SU-DHL-6 (cell line): Measurements from ENCODE around the gene KNCN.

Source experiments
- H2AFZ ChIP-seq: fragments of 200-600 bp; sonication (generic); 2 replicates; pipeline ENCODE4 v1.6.1; 2014; ENCODE audit warnings: low read depth, mild to moderate bottlenecking, moderate library complexity, mixed read lengths, antibody characterized with exemption, low read length; ENCODE audit not compliant: severe bottlenecking
- H3F3A ChIP-seq: fragments of 200-600 bp; shearing (Covaris generic); 2 replicates; pipeline ENCODE4 v1.6.0; 2016; ENCODE audit warnings: antibody characterized with exemption, mild to moderate bottlenecking; ENCODE audit not compliant: insufficient read depth
- H3K27ac ChIP-seq: fragments of 200-600 bp; sonication (generic); 2 replicates; pipeline ENCODE4 v1.5.1; 2016; ENCODE audit warnings: low read depth, mild to moderate bottlenecking, low read length, moderate library complexity, mixed read lengths
- H3K27me3 ChIP-seq: fragments of 200-600 bp; sonication (generic), shearing (Covaris generic); 2 replicates; pipeline ENCODE4 v1.6.0; 2014; ENCODE audit warnings: mild to moderate bottlenecking, low read length
- H3K36me3 ChIP-seq: fragments of 200-600 bp; sonication (generic); 2 replicates; pipeline ENCODE4 v1.6.1; 2014; ENCODE audit warnings: mild to moderate bottlenecking, low read length, mixed read lengths
- H3K4me2 ChIP-seq: fragments of 300-600, 200-600 bp; shearing (Covaris generic), sonication (generic); 2 replicates; pipeline ENCODE4 v1.6.0; 2014; ENCODE audit warnings: low read length, low read depth, mild to moderate bottlenecking; ENCODE audit not compliant: poor library complexity, severe bottlenecking
- H3K4me3 ChIP-seq: fragments of 200-600 bp; sonication (generic); 2 replicates; pipeline ENCODE4 v1.5.1; 2014; ENCODE audit warnings: antibody characterized with exemption, low read length, mild to moderate bottlenecking, mixed read lengths; ENCODE audit not compliant: insufficient read depth, poor library complexity, severe bottlenecking
- H3K79me2 ChIP-seq: fragments of 200-600 bp; sonication (generic); 2 replicates; pipeline ENCODE4 v1.6.1; 2014; ENCODE audit warnings: mild to moderate bottlenecking, low read length, moderate library complexity; ENCODE audit not compliant: insufficient read depth
- H3K9ac ChIP-seq: fragments of 200-600 bp; sonication (generic); 2 replicates; pipeline ENCODE4 v1.7.0; 2014; ENCODE audit warnings: mild to moderate bottlenecking, low read length
- H3K9me2 ChIP-seq: fragments of 200-600 bp; sonication (generic); replicated peaks from 2 replicates; pipeline ENCODE4 v1.6.1; 2014; ENCODE audit warnings: low read length; ENCODE audit not compliant: insufficient read depth
- H3K9me3 ChIP-seq: fragments of 200-600 bp; sonication (generic); 2 replicates; pipeline ENCODE4 v1.6.1; 2014; ENCODE audit warnings: low read length, mixed read lengths; ENCODE audit not compliant: insufficient read depth
- H4K20me1 ChIP-seq: fragments of 200-600 bp; sonication (generic); 2 replicates; pipeline ENCODE4 v1.6.1; 2014; ENCODE audit warnings: low read depth, mild to moderate bottlenecking, antibody characterized with exemption, low read length, moderate library complexity, mixed read lengths
- CTCF ChIP-seq: fragments of 200-600 bp; sonication (generic); IDR thresholded peaks from one replicate; pipeline ENCODE4 v1.5.1; 2017; ENCODE audit warnings: antibody characterized with exemption, mild to moderate bottlenecking, low read length, moderate library complexity; ENCODE audit not compliant: insufficient read depth, poor library complexity, severe bottlenecking
- EZH2phosphoT487 ChIP-seq: fragments of 200-600 bp; sonication (generic), shearing (Covaris generic); conservative IDR thresholded peaks from 2 replicates; pipeline ENCODE4 v1.6.1; 2018; ENCODE audit warnings: mild to moderate bottlenecking, antibody characterized with exemption, low read length, moderate library complexity, mixed read lengths

The KNCN gene

GRCh38 chr1:46581681-46582455 is 30.4 kb upstream of the KNCN start:
- Histone ChIP-seq H3K9ac (no peak overlapping the region), H3K27me3 (no peaks in the 10 kb centered on the region), H3K9me2 (no peaks in the 10 kb centered on the region), H3F3A (no peaks in the 10 kb centered on the region), H4K20me1 (no peaks in the 10 kb centered on the region), H3K4me2 (no peak overlapping the region), H3K9me3 (no peaks in the 10 kb centered on the region), H3K4me3 (no peak overlapping the region), H3K27ac (no peak overlapping the region), H3K36me3 (no peaks in the 10 kb centered on the region), H3K79me2 (no peaks in the 10 kb centered on the region), H2AFZ (no peak overlapping the region)
- TF ChIP-seq EZH2phosphoT487 (no peak), CTCF (no peak)

GRCh38 chr1:46580140-46580903 is 28.9 kb upstream of the KNCN start:
- no peaks in the 10 kb centered on the region for H4K20me1 ChIP-seq
- H3K9ac ChIP-seq: no peak overlapping the region
- H3K4me3 ChIP-seq: no peak overlapping the region
- H3K27me3 ChIP-seq: no peaks in the 10 kb centered on the region
- H3K27ac ChIP-seq: no peak overlapping the region
- TF ChIP-seq CTCF (no peak), EZH2phosphoT487 (no peak)
- no peak overlapping the region for H2AFZ ChIP-seq
- H3K79me2 ChIP-seq: no peaks in the 10 kb centered on the region
- no peaks in the 10 kb centered on the region for H3K9me2 ChIP-seq
- H3K9me3 ChIP-seq: no peaks in the 10 kb centered on the region
- H3F3A ChIP-seq: no peaks in the 10 kb centered on the region
- H3K36me3 ChIP-seq: no peaks in the 10 kb centered on the region
- H3K4me2 ChIP-seq: no peak overlapping the region

GRCh38 chr1:46577671-46578070 is 26.2 kb upstream of the KNCN start:
- H3K27ac ChIP-seq: no peak overlapping the region
- H3K9ac ChIP-seq: no peak overlapping the region
- no peak overlapping the region for H3K4me2 ChIP-seq
- H3K4me3 ChIP-seq: no peak overlapping the region
- H3K36me3 ChIP-seq: no peaks in the 10 kb centered on the region
- H4K20me1 ChIP-seq: no peaks in the 10 kb centered on the region
- no peaks in the 10 kb centered on the region for H3K27me3 ChIP-seq
- H3K79me2 ChIP-seq: no peaks in the 10 kb centered on the region
- H3K9me2 ChIP-seq: no peaks in the 10 kb centered on the region
- H3F3A ChIP-seq: no peaks in the 10 kb centered on the region
- no peak for TF ChIP-seq EZH2phosphoT487
- H2AFZ ChIP-seq: no peak overlapping the region
- no peaks in the 10 kb centered on the region for H3K9me3 ChIP-seq

GRCh38 chr1:46576596-46576995 is 25.1 kb upstream of the KNCN start:
- Histone ChIP-seq H2AFZ (no peak overlapping the region), H3K9ac (no peak overlapping the region), H3K4me3 (no peak overlapping the region), H3K9me3 (no peaks in the 10 kb centered on the region), H3K4me2 (no peak overlapping the region), H3K27me3 (no peaks in the 10 kb centered on the region), H3K79me2 (no peaks in the 10 kb centered on the region), H3K9me2 (no peaks in the 10 kb centered on the region), H3K36me3 (no peaks in the 10 kb centered on the region), H3F3A (no peaks in the 10 kb centered on the region), H3K27ac (no peak overlapping the region), H4K20me1 (no peaks in the 10 kb centered on the region)
- TF ChIP-seq CTCF (no peak), EZH2phosphoT487 (no peak)
